NT2/D1 (cell line): ENCODE data around the gene SEC14L2.

ENCODE experiments used
- SUZ12 ChIP-seq: IDR thresholded peaks from 2 replicates; pipeline ENCODE4 v1.6.1; 2011; ENCODE audit not compliant: insufficient read length, insufficient read depth; ENCODE audit errors: extremely low read depth
- ZNF274 ChIP-seq: IDR thresholded peaks from 2 replicates; pipeline ENCODE4 v1.6.1; 2011; ENCODE audit warnings: mild to moderate bottlenecking, low read depth, low read length

GRCh38 chr22:30382340-30382739 lies 14.5 kb upstream of the SEC14L2 start:
- TF ChIP-seq ZNF274 = no peak
- TF ChIP-seq SUZ12 = no peak
